Endothelial cell of umbilical vein (primary cell): ENCODE measurements around the gene AP2A2. TPM values are rescaled to one million over a fixed set of nuclear protein-coding genes. Genes with fewer than 3 reads are reported as not detected.

Experiments
- BruUV-seq: library from RNA; stranded (reverse); fragments of 400-500 nt; replicated peaks from 2 replicates; lab custom pipeline; 2021; lab: Mats Ljungman, UMichigan
- CTCF ChIA-PET: fragments of 300-600, 350-600 bp; sonication (Branson Sonifier 250); formaldehyde crosslinking; loops from one replicate; lab custom pipeline; 2021; ENCODE audit warnings: antibody characterized with exemption, inconsistent platforms; lab: Charles Lee
- POLR2A ChIA-PET: fragments of 300-600, 350-600 bp; sonication (Branson Sonifier 250); formaldehyde crosslinking; loops from one replicate; lab custom pipeline; 2021; ENCODE audit warnings: antibody characterized with exemption, inconsistent platforms; lab: Charles Lee
- DNase-seq: peaks from one replicate; pipeline ENCODE4 v3.0.0-alpha.2; 2011; ENCODE audit warnings: low read depth, low spot score
- FAIRE-seq: peaks from 2 replicates; lab custom pipeline; 2011; peaks lifted over from hg19 to GRCh38; lab: Jason Lieb, UNC
- H2AFZ ChIP-seq: 2 replicates; pipeline ENCODE4 v1.6.0; 2012; ENCODE audit warnings: low read depth, low read length, control low read depth, inconsistent platforms
- H3K27ac ChIP-seq: 2 replicates; pipeline ENCODE4 v1.5.1; 2011; ENCODE audit warnings: low read depth, mild to moderate bottlenecking, control low read depth, low read length, moderate library complexity; ENCODE audit not compliant: insufficient read depth
- H3K27me3 ChIP-seq, 2 experiments: 2 replicates each; pipeline versions ENCODE4 v1.6.0 to v1.6.1; 2011; ENCODE audit warnings: low read length in 2 of 2, mixed read lengths in 1 of 2; ENCODE audit not compliant: control insufficient read depth in 2 of 2, insufficient read depth in 2 of 2
- H3K36me3 ChIP-seq, 2 experiments: 2 replicates in 1 of 2; 3 replicates in 1 of 2; pipeline ENCODE4 v1.5.1; 2011; ENCODE audit warnings: low read length in 2 of 2, mild to moderate bottlenecking in 1 of 2, moderate library complexity in 1 of 2; ENCODE audit not compliant: control insufficient read depth in 2 of 2, insufficient read depth in 2 of 2; ENCODE audit errors: extremely low read depth in 1 of 2
- H3K4me1 ChIP-seq: 3 replicates; pipeline ENCODE4 v1.5.1; 2011; ENCODE audit warnings: mild to moderate bottlenecking, low read length; ENCODE audit not compliant: control insufficient read depth, insufficient read depth; ENCODE audit errors: extremely low read depth
- H3K4me2 ChIP-seq: 2 replicates; pipeline ENCODE4 v1.6.1; 2011; ENCODE audit warnings: low read length, control low read depth, mixed read lengths; ENCODE audit not compliant: insufficient read depth
- H3K4me3 ChIP-seq, 3 experiments: fragments of 200-600 bp in 1 of 3; sonication (generic), shearing (Covaris generic) in 1 of 3; replicated peaks in 1 of 3; 2 replicates each; pipeline ENCODE4 v1.5.1; 2011 to 2016; ENCODE audit warnings: control low read depth in 3 of 3, low read length in 3 of 3, mild to moderate bottlenecking in 2 of 3, inconsistent platforms in 1 of 3, low read depth in 1 of 3, moderate library complexity in 1 of 3; ENCODE audit not compliant: insufficient read depth in 1 of 3
- H3K79me2 ChIP-seq: 2 replicates; pipeline ENCODE4 v1.6.0; 2012; ENCODE audit warnings: low read length, inconsistent platforms; ENCODE audit not compliant: control insufficient read depth, insufficient read depth
- H3K9ac ChIP-seq: replicated peaks from 2 replicates; pipeline ENCODE3; 2011; ENCODE audit warnings: low read length, control low read depth; ENCODE audit not compliant: insufficient read depth; ENCODE audit errors: extremely low read depth
- H3K9me1 ChIP-seq: replicated peaks from 3 replicates; pipeline ENCODE4 v1.6.0; 2011; ENCODE audit warnings: mild to moderate bottlenecking, low read length; ENCODE audit not compliant: control insufficient read depth, insufficient read depth; ENCODE audit errors: extremely low read depth
- H3K9me3 ChIP-seq: replicated peaks from 2 replicates; pipeline ENCODE4 v1.5.1; 2012; ENCODE audit warnings: low read length, inconsistent platforms; ENCODE audit not compliant: control insufficient read depth, insufficient read depth
- H4K20me1 ChIP-seq: replicated peaks from 2 replicates; pipeline ENCODE3; 2011; ENCODE audit warnings: mild to moderate bottlenecking, low read length; ENCODE audit not compliant: control insufficient read depth, insufficient read depth; ENCODE audit errors: extremely low read depth
- EZH2 ChIP-seq: IDR thresholded peaks from 2 replicates; pipeline ENCODE4 v1.6.1; 2012; ENCODE audit warnings: borderline replicate concordance, low read depth, mild to moderate bottlenecking, moderate library complexity, low read length, inconsistent platforms; ENCODE audit not compliant: severe bottlenecking
- FOS ChIP-seq: IDR thresholded peaks from 2 replicates; pipeline ENCODE4 v1.6.1; 2011; ENCODE audit warnings: mild to moderate bottlenecking, low read length, moderate library complexity, borderline replicate concordance; ENCODE audit not compliant: insufficient read depth
- GATA2 ChIP-seq: IDR thresholded peaks from 2 replicates; pipeline ENCODE4 v1.7.0; 2011; ENCODE audit warnings: low read depth, mild to moderate bottlenecking, moderate library complexity, mixed read lengths, low read length; ENCODE audit not compliant: insufficient read length, insufficient read depth
- JUN ChIP-seq: IDR thresholded peaks from 2 replicates; pipeline ENCODE4 v1.6.1; 2011; ENCODE audit warnings: borderline replicate concordance, low read depth; ENCODE audit not compliant: insufficient read length, insufficient read depth
- MYC ChIP-seq: IDR thresholded peaks from one replicate; pipeline ENCODE4 v1.6.1; 2011; ENCODE audit warnings: mild to moderate bottlenecking, low read depth, low read length
- POLR2A ChIP-seq: IDR thresholded peaks from 2 replicates; pipeline ENCODE4 v1.6.1; 2012; ENCODE audit warnings: low read depth, mild to moderate bottlenecking, control low read depth, low read length
- POLR2AphosphoS5 ChIP-seq: IDR thresholded peaks from 2 replicates; pipeline ENCODE4 v1.6.1; 2012; ENCODE audit warnings: low read depth, mild to moderate bottlenecking, control low read depth, low read length, moderate library complexity; ENCODE audit not compliant: insufficient read depth
- dilution Hi-C: fragments of 300-500 bp; cut with MboI; formaldehyde crosslinking; loops from one replicate; pipeline ENCODE4 v1.15.0; 2019; ENCODE audit warnings: low sequenced_read_pairs; ENCODE audit not compliant: extremely low pct_ligation_motif_present
- intact Hi-C: fragments of 100-400 bp; cut with micrococcal nuclease; formaldehyde crosslinking; loops from one replicate; pipeline ENCODE4 v1.10.0; 2022
- polyA plus RNA-seq, 4 experiments: library from polyadenylated mRNA; depleted of rRNA in 3 of 4; stranded (reverse) in 3 of 4; unstranded in 1 of 4; fragments of >200 nt; gene quantifications; 2 replicates each; pipeline versions ENCODE4 v1.2.1 to v1.2.3, GENCODE V29; 2011 to 2012; ENCODE audit warnings: missing spikeins in 1 of 4
- total RNA-seq: library from RNA; stranded (reverse); gene quantifications from 2 replicates; pipeline ENCODE4 v1.2.3, GENCODE V29; 2021
- TF ChIP-seq, protein P1 (sequence below), 2 donors: IDR thresholded peaks; 1 replicate in 1 of 2; 2 replicates in 1 of 2; pipeline ENCODE4 v1.5.1; 2011; ENCODE audit warnings: low read length in 2 of 2, mild to moderate bottlenecking in 2 of 2, moderate library complexity in 2 of 2, control low read depth in 1 of 2, inconsistent platforms in 1 of 2, low read depth in 1 of 2; ENCODE audit not compliant: insufficient read depth in 1 of 2; ENCODE audit errors: extremely low read depth in 1 of 2
- TF ChIP-seq, protein P2 (sequence below): IDR thresholded peaks from 2 replicates; pipeline ENCODE4 v1.6.1; 2011; ENCODE audit not compliant: insufficient read depth, insufficient read length

The AP2A2 gene
- total and polyA plus RNA-seq, 2 donors (not counting 3 experiments of a cell fraction or from before 2014, with no cell fraction given): 89.5 to 92.6 TPM

DNA sequence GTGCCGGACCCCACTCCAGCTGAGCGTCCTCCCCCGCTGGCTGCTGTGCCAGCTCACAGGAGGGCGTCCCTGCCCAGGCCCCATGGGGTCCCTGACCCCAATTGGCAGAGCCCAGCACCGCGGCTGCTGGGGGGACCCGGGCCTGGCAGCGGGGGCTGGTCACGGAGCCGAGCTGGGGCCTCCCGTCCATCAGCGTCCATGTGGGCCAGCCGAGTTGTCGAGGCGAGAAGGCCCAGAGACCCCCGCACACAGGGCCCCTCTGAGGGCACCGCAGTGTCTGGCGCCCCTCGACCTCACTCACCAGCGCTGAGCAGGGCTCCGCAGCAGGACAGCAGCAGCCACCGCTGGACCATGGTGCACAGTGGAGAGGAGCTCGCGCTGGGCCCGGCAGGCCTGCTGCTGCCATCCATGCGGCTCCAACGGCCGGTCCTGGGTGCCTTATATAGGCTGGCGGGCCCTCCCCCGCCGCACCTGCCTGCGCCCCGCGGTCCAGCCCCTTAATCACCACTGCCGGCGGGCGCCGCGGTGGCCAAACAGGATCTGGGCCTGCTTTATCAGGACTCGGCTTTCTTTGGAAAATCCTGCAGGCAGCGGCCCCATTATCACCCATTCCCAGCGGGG, 110.7 kb downstream of the AP2A2 start, which contains the start of gene MUC6:
Gene MUC6 (minus strand): TSS at position 416 of the 621 bp plus-strand sequence. CDS start 63 bp downstream, at position 353.
- no peaks in the 10 kb centered on the region for H3K9me1 ChIP-seq
- TF ChIP-seq, protein P1, sequence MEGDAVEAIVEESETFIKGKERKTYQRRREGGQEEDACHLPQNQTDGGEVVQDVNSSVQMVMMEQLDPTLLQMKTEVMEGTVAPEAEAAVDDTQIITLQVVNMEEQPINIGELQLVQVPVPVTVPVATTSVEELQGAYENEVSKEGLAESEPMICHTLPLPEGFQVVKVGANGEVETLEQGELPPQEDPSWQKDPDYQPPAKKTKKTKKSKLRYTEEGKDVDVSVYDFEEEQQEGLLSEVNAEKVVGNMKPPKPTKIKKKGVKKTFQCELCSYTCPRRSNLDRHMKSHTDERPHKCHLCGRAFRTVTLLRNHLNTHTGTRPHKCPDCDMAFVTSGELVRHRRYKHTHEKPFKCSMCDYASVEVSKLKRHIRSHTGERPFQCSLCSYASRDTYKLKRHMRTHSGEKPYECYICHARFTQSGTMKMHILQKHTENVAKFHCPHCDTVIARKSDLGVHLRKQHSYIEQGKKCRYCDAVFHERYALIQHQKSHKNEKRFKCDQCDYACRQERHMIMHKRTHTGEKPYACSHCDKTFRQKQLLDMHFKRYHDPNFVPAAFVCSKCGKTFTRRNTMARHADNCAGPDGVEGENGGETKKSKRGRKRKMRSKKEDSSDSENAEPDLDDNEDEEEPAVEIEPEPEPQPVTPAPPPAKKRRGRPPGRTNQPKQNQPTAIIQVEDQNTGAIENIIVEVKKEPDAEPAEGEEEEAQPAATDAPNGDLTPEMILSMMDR (IDR thresholded peaks at IDR 0.05; ENCODE audit: extremely low read depth in 1 of 2, insufficient read depth in 1 of 2, low read depth in 1 of 2, low read length in 2 of 2): no peak
- TF ChIP-seq GATA2 (no peak), EZH2 (no peak), POLR2A (no peak), POLR2AphosphoS5 (no peak), MYC (no peak), FOS (no peak), JUN (no peak)
- TF ChIP-seq, protein P2, sequence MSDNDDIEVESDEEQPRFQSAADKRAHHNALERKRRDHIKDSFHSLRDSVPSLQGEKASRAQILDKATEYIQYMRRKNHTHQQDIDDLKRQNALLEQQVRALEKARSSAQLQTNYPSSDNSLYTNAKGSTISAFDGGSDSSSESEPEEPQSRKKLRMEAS: no peak
- FAIRE-seq: no peak
- ChIA-PET POLR2A (no interaction called here), CTCF (no interaction called here)
- no peaks in the 10 kb centered on the region for H4K20me1 ChIP-seq
- H3K4me2 ChIP-seq: no peak within 1 kb of the TSS
- no peak within 1 kb of the TSS for H3K4me3 ChIP-seq
- no peaks in the 10 kb centered on the region for H3K36me3 ChIP-seq
- H2AFZ ChIP-seq: no peak within 1 kb of the TSS
- no peaks in the 10 kb centered on the region for H3K9me3 ChIP-seq
- no peaks in the 10 kb centered on the region for H3K4me1 ChIP-seq
- no peak within 1 kb of the TSS for H3K9ac ChIP-seq
- H3K27ac ChIP-seq: no peak within 1 kb of the TSS
- dilution Hi-C loops (no loop called here), intact Hi-C loops (no loop called here)
- no peak for DNase-seq
- BruUV-seq: no TSS peak
- no peaks in the 10 kb centered on the region for H3K27me3 ChIP-seq
- H3K79me2 ChIP-seq: no peaks in the 10 kb centered on the region
